Keratinocyte (primary cell): ENCODE measurements around the gene TMEM138.

Experiments
- CTCF ChIP-seq, 3 experiments: IDR thresholded peaks in 1 of 3; conservative IDR thresholded peaks in 1 of 3; optimal IDR thresholded peaks in 1 of 3; 2 replicates in 2 of 3; 3 replicates in 1 of 3; pipeline versions ENCODE3 to v1.5.1; 2011; ENCODE audit warnings: low read length in 3 of 3, mild to moderate bottlenecking in 3 of 3, moderate library complexity in 2 of 3, control low read depth in 1 of 3, inconsistent platforms in 1 of 3; ENCODE audit not compliant: insufficient read depth in 2 of 3; ENCODE audit errors: extremely low read depth in 1 of 3
- EZH2 ChIP-seq: IDR thresholded peaks from one replicate; pipeline ENCODE4 v1.6.1; 2012; ENCODE audit warnings: inconsistent platforms, mild to moderate bottlenecking, low read length, moderate library complexity

- TF ChIP-seq CTCF (optimal IDR thresholded peaks at IDR 0.05 in 1 of 3, IDR thresholded peaks at IDR 0.05 in 1 of 3, conservative IDR thresholded peaks at IDR 0.05 in 1 of 3; ENCODE audit: extremely low read depth in 1 of 3, insufficient read depth in 2 of 3, low read length in 3 of 3) (no peak), EZH2 (no peak)
These were observed 4.8 kb upstream of the TMEM138 start for GRCh38 chr11:61357233-61357893.
